SK-N-SH treated with all-trans-retinoic acid at 6 μM for 48 hours (cell line): ENCODE results near the gene PCTP.

Experiments
- CSDC2 ChIP-seq: fragments of 250-450 bp; sonication (Bioruptor Pico); IDR thresholded peaks from 2 replicates; pipeline ENCODE4 v1.5.0; 2020; ENCODE audit warnings: mild to moderate bottlenecking, moderate library complexity
- ESRRG ChIP-seq: fragments of 250-450 bp; sonication (Bioruptor Pico); IDR thresholded peaks from 2 replicates; pipeline ENCODE4 v1.6.1; 2021; ENCODE audit warnings: mild to moderate bottlenecking
- PPARA ChIP-seq: fragments of 250-450 bp; sonication (Bioruptor Pico); IDR thresholded peaks from 2 replicates; pipeline ENCODE4 v1.5.0; 2020; ENCODE audit warnings: mild to moderate bottlenecking, borderline replicate concordance
- SNAI2 ChIP-seq: fragments of 250-450 bp; sonication (Bioruptor Pico); IDR thresholded peaks from 2 replicates; pipeline ENCODE4 v1.5.0; 2020; ENCODE audit warnings: mild to moderate bottlenecking, moderate library complexity
- TCF4 ChIP-seq: fragments of 250-450 bp; sonication (Bioruptor Pico); IDR thresholded peaks from 2 replicates; pipeline ENCODE4 v1.8.0; 2021; ENCODE audit warnings: mild to moderate bottlenecking, moderate library complexity, borderline replicate concordance
- ZFP3 ChIP-seq: fragments of 250-450 bp; sonication (Bioruptor Pico); IDR thresholded peaks from 2 replicates; pipeline ENCODE4 v1.5.0; 2020; ENCODE audit warnings: mild to moderate bottlenecking, moderate library complexity
- ZNF565 ChIP-seq: fragments of 450-650 bp; formaldehyde crosslinking; conservative IDR thresholded peaks from 2 replicates; pipeline ENCODE4 v1.5.0; 2020; ENCODE audit warnings: low read depth, mild to moderate bottlenecking, moderate library complexity
- ZNF70 ChIP-seq: fragments of 450-650 bp; formaldehyde crosslinking; IDR thresholded peaks from 2 replicates; pipeline ENCODE4 v1.5.0; 2020; ENCODE audit warnings: mild to moderate bottlenecking, moderate library complexity
- ZNF8 ChIP-seq: fragments of 450-650 bp; formaldehyde crosslinking; IDR thresholded peaks from 2 replicates; pipeline ENCODE4 v1.5.0; 2020; ENCODE audit warnings: mild to moderate bottlenecking, moderate library complexity
- TF ChIP-seq, protein P1 (sequence below): fragments of 250-450 bp; sonication (Bioruptor Pico); IDR thresholded peaks from 2 replicates; pipeline ENCODE4 v1.5.1; 2020; ENCODE audit warnings: low read depth, mild to moderate bottlenecking, moderate library complexity
- TF ChIP-seq, protein P2 (sequence below): fragments of 250-450 bp; sonication (Bioruptor Pico); IDR thresholded peaks from 2 replicates; pipeline ENCODE4 v1.8.0; 2020; ENCODE audit warnings: mild to moderate bottlenecking, moderate library complexity, borderline replicate concordance
- TF ChIP-seq, protein P3 (sequence below): fragments of 250-450 bp; sonication (Bioruptor Pico); IDR thresholded peaks from 2 replicates; pipeline ENCODE4 v1.8.0; 2021; ENCODE audit warnings: low read depth, mild to moderate bottlenecking, moderate library complexity, borderline replicate concordance

DNA sequence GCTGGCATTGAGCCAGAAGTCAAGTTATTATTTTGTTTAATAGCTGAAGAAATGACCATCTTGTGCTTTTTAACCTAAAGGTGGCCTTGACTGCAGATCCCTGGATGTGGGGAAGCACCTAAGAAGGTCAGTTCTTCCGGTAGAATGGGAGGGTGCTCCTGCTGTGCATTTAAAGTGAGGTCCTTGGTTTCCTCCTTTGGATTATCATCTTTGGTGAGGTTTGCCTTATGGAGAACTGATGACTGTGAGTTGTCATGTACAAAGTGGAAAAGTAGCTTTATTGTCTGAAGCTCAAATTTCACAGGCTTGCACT, 66.5 kb downstream of the PCTP start:
- no peak for TF ChIP-seq ZNF70 (CRISPR knock-in tag)
- no peak for TF ChIP-seq ZNF565 (CRISPR knock-in tag)
- no peak for TF ChIP-seq ESRRG (CRISPR knock-in tag)
- no peak for TF ChIP-seq ZNF8 (CRISPR knock-in tag)
- TF ChIP-seq, protein P1, sequence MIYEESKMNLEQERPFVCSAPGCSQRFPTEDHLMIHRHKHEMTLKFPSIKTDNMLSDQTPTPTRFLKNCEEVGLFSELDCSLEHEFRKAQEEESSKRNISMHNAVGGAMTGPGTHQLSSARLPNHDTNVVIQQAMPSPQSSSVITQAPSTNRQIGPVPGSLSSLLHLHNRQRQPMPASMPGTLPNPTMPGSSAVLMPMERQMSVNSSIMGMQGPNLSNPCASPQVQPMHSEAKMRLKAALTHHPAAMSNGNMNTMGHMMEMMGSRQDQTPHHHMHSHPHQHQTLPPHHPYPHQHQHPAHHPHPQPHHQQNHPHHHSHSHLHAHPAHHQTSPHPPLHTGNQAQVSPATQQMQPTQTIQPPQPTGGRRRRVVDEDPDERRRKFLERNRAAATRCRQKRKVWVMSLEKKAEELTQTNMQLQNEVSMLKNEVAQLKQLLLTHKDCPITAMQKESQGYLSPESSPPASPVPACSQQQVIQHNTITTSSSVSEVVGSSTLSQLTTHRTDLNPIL (CRISPR knock-in tag), result no peak
- no peak for TF ChIP-seq TCF4
- TF ChIP-seq, protein P2, sequence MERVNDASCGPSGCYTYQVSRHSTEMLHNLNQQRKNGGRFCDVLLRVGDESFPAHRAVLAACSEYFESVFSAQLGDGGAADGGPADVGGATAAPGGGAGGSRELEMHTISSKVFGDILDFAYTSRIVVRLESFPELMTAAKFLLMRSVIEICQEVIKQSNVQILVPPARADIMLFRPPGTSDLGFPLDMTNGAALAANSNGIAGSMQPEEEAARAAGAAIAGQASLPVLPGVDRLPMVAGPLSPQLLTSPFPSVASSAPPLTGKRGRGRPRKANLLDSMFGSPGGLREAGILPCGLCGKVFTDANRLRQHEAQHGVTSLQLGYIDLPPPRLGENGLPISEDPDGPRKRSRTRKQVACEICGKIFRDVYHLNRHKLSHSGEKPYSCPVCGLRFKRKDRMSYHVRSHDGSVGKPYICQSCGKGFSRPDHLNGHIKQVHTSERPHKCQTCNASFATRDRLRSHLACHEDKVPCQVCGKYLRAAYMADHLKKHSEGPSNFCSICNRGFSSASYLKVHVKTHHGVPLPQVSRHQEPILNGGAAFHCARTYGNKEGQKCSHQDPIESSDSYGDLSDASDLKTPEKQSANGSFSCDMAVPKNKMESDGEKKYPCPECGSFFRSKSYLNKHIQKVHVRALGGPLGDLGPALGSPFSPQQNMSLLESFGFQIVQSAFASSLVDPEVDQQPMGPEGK, result no peak
- no peak for TF ChIP-seq CSDC2 (CRISPR knock-in tag)
- TF ChIP-seq, protein P3, sequence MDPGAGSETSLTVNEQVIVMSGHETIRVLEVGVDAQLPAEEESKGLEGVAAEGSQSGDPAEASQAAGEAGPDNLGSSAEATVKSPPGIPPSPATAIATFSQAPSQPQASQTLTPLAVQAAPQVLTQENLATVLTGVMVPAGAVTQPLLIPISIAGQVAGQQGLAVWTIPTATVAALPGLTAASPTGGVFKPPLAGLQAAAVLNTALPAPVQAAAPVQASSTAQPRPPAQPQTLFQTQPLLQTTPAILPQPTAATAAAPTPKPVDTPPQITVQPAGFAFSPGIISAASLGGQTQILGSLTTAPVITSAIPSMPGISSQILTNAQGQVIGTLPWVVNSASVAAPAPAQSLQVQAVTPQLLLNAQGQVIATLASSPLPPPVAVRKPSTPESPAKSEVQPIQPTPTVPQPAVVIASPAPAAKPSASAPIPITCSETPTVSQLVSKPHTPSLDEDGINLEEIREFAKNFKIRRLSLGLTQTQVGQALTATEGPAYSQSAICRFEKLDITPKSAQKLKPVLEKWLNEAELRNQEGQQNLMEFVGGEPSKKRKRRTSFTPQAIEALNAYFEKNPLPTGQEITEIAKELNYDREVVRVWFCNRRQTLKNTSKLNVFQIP, result no peak
- TF ChIP-seq ZFP3 (CRISPR knock-in tag), result no peak
- TF ChIP-seq PPARA, result no peak
- TF ChIP-seq SNAI2, result no peak
